ELR (cell line): ENCODE measurements around the gene DPP6.
A peak's percentile ranks its signal among the peaks of the same experiment; 100 is the strongest.
"Not testable (repeated sequence)": the region's sequence is repeated elsewhere in the genome, so short reads cannot be mapped to it uniquely, and the experiment has no call there.

Experiments
- DNase-seq: peaks from one replicate; pipeline ENCODE4 v3.0.0-alpha.2; 2015; ENCODE audit warnings: low read depth

The DPP6 gene

GRCh38 chr7:154051643-154052529 lies at the start of gene DPP6:
DPP6 (plus strand) TSS chr7:154052398.
- DNase-seq, result not testable (repeated sequence)

DNA sequence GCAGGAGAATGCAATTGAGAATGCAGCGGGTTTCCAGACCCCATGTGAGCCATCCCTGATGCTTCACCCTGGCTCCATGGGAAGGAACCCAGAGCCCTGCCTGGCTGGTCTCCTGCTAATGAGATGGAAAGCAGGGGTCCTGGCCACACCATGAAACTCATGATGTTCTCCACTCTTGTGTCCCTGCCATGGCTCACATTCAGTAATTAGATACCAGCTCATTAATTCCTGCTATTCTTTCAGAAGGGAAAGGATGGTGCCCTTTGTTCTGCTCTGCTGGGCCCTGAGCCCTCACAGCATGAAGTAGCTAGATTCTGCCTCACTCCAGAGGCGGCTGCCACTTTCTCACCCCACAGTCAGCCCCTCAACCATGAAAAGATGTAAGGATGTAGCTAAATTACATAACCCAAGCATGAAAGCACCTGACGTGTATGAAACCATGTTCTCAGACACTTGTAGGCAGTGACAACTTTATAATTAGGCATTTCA lies 42.7 kb upstream of the DPP6 start:
- DNase-seq, result not testable (repeated sequence)

- DNase-seq, result not testable (repeated sequence)
Observed at GRCh38 chr7:154010726-154011568, 41.3 kb upstream of the DPP6 start.

DNA sequence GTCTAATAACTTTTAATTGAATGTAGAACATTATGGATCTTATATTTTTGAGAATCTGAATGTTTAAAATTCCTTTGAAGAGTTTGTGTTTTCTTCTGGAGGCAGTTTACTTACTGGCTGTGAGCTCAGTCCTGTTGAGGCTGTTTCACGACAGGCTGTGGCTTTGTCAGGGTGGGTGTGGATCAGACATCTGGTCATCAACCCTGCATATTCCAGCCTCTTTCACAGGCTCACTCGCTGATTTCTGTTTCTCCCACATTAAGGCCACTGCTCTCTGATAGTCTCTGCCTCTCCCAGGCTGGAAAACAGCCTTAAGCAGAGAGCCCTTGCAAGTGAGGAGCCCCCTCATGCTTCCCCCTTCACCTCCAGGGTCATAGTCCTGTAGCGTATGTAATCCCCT lies 39.4 kb upstream of the DPP6 start:
- DNase-seq, result not testable (repeated sequence)

DNA sequence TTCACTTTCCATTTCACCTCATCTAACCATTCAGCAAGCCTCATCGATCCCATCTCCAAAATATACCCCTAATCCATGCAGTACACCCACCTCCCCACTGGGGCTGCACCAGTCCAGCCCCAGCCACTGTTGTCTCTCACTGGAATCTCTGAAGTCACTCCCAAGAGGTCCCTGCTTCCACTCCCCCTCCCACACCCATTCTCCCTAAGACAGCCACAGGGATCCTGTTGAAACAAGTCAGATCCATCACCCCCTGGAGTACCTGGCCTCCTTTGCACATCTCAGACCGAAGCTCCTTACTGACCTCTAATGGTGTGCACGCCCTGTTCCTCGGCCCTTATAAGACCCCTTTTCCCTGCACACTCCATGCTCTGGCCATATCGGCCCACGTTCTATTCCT lies 36.6 kb upstream of the DPP6 start:
- not testable (repeated sequence) for DNase-seq

DNA sequence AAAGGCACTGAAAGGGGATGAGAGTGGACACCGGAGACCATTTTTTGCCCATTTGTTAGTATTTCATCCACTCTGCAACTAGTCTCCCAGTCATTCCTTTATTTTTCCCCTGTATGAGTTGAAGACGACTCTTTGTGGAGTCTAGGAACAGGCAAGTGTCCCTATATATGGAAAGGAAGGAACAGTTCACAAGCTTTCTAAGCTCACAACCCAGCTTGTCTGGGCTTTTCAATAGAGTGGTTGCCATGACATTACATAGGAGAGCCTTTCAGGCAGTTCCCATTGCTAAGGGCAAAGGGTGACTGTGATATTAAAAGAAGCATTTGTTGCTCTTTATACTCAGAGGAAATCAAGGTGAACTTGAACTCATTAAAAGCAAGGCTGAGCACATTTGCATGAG lies 33.8 kb upstream of the DPP6 start:
- not testable (repeated sequence) for DNase-seq

- DNase-seq, result not testable (repeated sequence)
Observed at GRCh38 chr7:154027805-154028204, 24.4 kb upstream of the DPP6 start.

GRCh38 chr7:154030476-154031080 lies 21.6 kb upstream of the DPP6 start:
- DNase-seq, result not testable (repeated sequence)

DNA sequence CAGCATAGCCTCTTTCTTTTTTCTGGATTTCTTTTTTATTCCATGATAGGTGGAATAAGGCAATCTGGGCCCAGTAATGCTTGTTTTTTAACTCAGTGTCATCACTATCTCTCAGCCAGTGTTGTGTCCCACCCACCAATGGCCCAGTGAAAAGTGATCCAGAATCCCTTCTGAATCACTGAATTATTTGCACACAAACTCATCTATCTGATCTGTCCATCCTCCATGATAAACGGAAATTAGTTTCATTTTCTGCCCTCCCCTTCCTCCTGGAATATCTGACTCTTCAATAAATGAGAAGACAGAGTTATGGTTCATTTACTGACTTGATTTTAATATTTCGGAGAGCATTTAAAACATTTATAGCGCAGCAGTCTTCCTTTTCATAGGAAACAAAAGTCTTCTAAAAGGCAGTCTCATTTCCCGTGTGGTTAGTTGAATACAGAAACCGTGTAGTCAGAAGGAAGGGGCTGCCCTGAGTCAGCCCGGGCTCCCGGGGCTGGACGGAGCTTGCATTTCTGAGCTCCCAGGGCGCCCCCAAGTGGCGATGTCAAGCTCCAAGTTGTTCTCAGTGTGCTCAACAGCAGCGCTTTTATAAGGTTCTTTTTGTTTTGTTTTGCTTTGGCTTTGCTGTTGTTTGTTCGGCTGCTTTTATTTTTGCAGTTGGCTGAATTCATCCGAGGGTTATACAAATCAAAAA lies 12.6 kb upstream of the DPP6 start:
- not testable (repeated sequence) for DNase-seq

- not testable (repeated sequence) for DNase-seq
Observed at GRCh38 chr7:154050394-154050793, 1.8 kb upstream of the DPP6 start.

DNA sequence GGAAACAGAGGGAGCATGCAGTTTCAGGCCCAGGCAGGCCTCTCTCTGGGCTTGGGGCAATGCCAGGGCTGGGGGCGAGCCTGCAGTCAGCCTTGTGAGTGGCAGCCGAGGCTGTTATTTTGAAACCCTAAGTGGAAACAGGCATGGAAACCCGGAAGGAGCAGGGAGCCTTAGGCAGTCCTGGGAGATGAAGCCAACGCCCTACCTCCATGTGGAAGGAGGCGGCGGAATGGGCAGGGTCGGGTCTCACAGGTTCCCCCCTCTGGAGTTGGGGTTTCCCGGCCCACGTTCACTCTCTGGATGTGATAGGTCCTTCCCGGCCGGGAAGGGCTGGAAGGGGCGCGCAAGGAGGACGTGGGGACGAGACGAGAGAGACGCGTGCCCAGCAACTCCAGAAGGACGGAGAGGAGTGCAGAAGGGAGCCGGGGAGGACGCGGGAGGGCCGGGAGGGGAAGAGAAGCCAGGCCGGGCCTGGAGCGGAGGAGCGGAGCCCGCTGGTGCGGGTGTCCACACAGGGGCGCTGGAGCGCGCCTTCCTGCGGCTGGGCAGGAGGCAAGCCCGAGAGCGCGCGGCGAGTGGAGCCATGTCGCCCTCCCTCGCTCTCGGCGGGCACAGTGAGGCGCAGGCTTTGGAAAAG lies 1.1 kb upstream of the DPP6 start:
- not testable (repeated sequence) for DNase-seq

GRCh38 chr7:154052530-154053252 lies 493 bp downstream of the DPP6 start:
- DNase-seq, result not testable (repeated sequence)

- DNase-seq, result not testable (repeated sequence)
Observed at GRCh38 chr7:154053466-154054312, 1.5 kb downstream of the DPP6 start.

GRCh38 chr7:154054664-154055063 lies 2.5 kb downstream of the DPP6 start:
- not testable (repeated sequence) for DNase-seq

GRCh38 chr7:154055491-154056106 lies 3.4 kb downstream of the DPP6 start:
- peak; percentile 2 for DNase-seq

DNA sequence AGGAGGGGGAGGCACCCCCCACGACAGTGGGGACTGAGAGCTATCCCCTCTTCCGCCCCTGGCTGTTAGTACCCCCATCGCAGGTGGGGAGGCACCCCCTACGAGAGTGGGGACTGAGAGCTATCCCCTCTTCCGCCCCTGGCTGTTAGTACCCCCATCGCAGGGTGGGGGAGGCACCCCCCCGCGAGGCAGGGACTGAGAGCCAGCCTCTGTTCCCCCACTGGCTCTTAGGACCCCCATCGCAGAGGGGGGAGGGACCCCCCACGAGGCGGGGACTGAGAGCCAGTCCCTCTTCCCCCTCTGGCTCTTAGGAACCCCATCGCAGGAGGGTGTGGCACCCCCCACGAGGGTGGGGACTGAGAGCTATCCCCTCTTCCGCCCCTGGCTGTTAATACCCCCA lies 6.6 kb downstream of the DPP6 start:
- DNase-seq, result not testable (repeated sequence)

DNA sequence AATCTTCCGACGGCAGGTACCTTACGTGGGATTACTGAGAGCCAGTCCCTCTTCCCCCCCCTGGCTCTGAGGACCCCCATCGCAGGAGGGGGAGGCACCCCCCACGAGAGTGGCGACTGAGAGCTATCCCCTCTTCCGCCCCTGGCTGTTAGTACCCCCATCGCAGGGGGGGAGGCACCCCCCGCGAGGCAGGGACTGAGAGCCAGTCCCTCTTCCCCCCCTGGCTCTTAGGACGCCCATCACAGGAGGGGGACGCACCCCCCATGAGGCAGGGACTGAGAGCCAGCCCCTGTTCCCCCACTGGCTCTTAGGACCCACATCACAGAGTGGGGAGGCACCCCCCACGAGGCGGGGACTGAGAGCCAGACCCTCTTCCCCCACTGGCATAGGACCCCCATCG lies 8.4 kb downstream of the DPP6 start:
- DNase-seq, result not testable (repeated sequence)

DNA sequence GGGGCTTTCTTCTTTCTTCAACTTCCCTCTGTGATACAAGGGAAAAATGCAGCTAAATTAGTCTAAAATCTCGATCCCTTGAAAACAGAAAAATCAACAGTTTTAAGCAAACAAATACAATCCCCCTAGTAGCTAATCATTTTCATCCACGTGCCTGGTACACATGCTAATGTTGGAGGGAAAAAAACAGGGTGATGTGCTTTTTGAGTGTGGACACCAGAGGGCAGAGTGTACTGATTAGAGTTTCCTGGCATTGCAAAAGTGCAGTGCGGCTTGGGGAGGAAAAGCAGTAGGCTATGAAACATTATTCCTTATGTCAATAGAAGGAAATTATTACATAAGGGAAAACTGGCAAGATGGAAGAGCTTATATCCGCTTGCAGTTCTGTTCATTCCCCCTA lies 19.6 kb downstream of the DPP6 start:
- DNase-seq, result peak; percentile 0
